Loucy (cell line): ENCODE measurements around the gene PPIG.

ENCODE experiments used
- EZH2phosphoT487 ChIP-seq: fragments of 200-600 bp; IDR thresholded peaks from 2 replicates; pipeline ENCODE4 v1.6.1; 2018; ENCODE audit warnings: antibody characterized with exemption, mild to moderate bottlenecking, moderate library complexity, borderline replicate concordance
- TF ChIP-seq, protein P1 (sequence below): fragments of 200-600 bp; sonication (generic); conservative IDR thresholded peaks from 2 replicates; pipeline ENCODE4 v1.5.1; 2014; ENCODE audit warnings: mild to moderate bottlenecking, antibody characterized with exemption, low read length

DNA sequence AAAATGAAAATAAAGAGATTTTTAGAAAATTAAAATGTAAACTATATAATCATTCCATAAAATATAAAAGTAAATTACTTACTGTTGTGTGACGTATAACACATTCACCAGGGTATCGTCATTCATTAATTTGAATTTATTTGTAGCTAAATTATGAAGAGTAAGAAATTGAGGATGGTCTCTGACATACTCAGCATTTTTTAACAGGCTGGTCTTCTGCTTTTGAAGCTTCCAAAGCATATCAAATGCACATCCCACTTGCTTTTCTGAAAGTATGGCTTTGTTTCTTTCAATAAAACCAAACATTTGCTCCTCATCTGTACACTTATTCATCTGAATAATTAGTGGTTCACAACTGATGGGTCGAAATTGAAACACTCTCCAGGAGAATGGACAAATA is 12.6 kb upstream of the PPIG start:
- TF ChIP-seq, protein P1, sequence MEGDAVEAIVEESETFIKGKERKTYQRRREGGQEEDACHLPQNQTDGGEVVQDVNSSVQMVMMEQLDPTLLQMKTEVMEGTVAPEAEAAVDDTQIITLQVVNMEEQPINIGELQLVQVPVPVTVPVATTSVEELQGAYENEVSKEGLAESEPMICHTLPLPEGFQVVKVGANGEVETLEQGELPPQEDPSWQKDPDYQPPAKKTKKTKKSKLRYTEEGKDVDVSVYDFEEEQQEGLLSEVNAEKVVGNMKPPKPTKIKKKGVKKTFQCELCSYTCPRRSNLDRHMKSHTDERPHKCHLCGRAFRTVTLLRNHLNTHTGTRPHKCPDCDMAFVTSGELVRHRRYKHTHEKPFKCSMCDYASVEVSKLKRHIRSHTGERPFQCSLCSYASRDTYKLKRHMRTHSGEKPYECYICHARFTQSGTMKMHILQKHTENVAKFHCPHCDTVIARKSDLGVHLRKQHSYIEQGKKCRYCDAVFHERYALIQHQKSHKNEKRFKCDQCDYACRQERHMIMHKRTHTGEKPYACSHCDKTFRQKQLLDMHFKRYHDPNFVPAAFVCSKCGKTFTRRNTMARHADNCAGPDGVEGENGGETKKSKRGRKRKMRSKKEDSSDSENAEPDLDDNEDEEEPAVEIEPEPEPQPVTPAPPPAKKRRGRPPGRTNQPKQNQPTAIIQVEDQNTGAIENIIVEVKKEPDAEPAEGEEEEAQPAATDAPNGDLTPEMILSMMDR: no peak
- no peak for TF ChIP-seq EZH2phosphoT487
